Fibroblast of pulmonary artery (primary cell): ENCODE measurements around the gene AMN.

Experiments
- DNase-seq: peaks from one replicate; pipeline ENCODE4 v3.0.0-alpha.2; 2010; ENCODE audit warnings: low read depth
- H3K4me3 ChIP-seq: replicated peaks from 2 replicates; pipeline ENCODE4 v1.5.1; 2011; ENCODE audit warnings: low read depth, mild to moderate bottlenecking, control low read depth, low read length, moderate library complexity
- TF ChIP-seq, protein P1 (sequence below): IDR thresholded peaks from 2 replicates; pipeline ENCODE4 v1.5.1; 2011; ENCODE audit warnings: mild to moderate bottlenecking, control low read depth, low read length, inconsistent platforms; ENCODE audit errors: missing control alignments

AMN gene

DNA sequence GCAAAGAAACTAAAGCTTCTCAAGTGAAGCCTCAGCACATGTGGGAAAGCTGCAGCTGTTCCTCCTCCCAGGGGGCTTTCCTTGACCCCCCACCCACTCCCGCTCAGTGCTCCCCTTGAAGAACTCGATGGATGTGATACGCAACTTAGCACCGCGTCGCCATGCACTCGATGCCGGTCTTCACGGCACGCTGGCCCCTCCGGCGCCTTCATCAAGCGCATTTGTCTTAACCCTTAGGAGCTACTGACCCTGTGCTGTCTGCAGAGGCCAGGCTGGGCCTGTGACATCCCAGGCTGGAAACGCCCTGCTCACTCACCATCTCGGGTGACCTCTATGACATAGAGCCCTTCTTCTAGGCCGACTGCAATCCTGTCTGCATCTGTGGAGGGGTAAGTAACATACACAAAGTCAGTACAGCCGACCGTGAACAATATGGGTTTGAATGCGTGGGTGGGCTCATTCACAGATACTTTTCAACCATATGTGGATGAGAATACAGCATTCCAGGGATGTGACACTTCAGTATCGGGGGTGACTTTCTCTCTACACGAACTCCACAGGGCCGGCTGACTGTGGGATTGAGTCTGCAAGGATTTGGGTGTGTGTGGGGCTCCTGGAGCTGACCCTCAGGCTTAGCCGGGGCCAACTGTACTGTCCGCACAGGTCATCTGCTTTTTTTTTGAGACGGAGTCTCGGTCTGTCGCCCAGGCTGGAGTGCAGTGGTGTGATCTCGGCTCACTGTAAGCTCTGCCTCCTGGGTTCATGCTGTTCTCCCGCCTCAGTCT is 23.1 kb downstream of the AMN start:
- DNase-seq: no peak
- H3K4me3 ChIP-seq: no peak overlapping the region
- TF ChIP-seq, protein P1, sequence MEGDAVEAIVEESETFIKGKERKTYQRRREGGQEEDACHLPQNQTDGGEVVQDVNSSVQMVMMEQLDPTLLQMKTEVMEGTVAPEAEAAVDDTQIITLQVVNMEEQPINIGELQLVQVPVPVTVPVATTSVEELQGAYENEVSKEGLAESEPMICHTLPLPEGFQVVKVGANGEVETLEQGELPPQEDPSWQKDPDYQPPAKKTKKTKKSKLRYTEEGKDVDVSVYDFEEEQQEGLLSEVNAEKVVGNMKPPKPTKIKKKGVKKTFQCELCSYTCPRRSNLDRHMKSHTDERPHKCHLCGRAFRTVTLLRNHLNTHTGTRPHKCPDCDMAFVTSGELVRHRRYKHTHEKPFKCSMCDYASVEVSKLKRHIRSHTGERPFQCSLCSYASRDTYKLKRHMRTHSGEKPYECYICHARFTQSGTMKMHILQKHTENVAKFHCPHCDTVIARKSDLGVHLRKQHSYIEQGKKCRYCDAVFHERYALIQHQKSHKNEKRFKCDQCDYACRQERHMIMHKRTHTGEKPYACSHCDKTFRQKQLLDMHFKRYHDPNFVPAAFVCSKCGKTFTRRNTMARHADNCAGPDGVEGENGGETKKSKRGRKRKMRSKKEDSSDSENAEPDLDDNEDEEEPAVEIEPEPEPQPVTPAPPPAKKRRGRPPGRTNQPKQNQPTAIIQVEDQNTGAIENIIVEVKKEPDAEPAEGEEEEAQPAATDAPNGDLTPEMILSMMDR: no peak

DNA sequence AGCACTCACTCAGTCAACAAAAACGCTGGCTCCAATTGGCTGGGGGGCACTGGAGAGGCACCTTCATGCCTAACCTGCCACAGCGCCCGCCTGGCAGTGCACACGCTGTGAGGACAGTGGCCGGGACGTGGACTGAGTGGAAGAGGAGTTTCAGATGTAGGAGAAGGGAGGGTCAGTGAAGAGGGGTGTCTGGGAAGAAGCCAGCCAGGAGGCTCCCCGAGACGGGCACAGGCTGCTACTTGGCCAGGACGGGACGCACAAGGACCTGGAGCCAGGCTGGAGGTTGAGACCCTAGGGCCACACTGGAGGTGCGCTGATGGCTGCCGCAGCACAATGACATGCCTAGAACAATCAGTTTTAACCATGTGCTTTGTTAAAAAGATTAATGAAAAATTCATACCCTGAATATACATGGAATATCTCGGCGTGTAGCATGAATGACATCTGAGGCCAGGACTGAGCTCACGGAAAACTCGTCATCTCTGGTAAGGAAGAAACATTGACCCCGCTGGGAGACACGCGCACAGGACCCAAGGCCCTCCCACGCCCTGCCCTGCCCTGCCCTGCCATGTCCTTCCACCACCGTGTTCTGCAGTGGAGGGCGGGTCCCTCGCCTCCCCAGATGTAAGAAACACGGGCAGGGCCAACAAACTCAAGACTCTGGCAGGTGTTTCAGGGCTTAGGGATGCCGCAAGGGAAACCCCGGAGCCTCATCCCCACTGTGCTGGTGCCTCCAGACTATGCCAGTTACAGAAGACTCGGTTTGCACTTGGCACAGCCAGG is 25.0 kb downstream of the AMN start:
- no peak overlapping the region for H3K4me3 ChIP-seq
- TF ChIP-seq, protein P1: no peak
- no peak for DNase-seq

DNA sequence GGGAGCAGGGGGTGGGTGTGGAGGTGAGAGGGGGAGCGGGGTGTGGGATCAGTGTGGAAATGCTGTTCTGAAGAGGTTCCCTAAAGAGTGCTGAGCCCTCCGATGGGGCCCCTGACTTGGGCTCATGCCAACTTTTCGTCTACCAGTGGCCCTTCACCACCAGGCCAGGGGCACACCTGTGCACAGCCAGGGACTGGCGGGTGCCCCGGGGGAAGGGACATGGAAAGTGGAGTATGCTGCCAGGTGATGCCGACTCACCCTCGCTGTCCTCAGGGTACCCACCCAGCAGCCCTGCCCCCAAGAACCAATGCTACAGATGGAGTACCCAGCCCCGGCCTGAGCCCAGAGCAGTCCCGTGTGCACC is 26.2 kb downstream of the AMN start:
- no peak overlapping the region for H3K4me3 ChIP-seq
- TF ChIP-seq, protein P1: no peak
- DNase-seq: no peak

DNA sequence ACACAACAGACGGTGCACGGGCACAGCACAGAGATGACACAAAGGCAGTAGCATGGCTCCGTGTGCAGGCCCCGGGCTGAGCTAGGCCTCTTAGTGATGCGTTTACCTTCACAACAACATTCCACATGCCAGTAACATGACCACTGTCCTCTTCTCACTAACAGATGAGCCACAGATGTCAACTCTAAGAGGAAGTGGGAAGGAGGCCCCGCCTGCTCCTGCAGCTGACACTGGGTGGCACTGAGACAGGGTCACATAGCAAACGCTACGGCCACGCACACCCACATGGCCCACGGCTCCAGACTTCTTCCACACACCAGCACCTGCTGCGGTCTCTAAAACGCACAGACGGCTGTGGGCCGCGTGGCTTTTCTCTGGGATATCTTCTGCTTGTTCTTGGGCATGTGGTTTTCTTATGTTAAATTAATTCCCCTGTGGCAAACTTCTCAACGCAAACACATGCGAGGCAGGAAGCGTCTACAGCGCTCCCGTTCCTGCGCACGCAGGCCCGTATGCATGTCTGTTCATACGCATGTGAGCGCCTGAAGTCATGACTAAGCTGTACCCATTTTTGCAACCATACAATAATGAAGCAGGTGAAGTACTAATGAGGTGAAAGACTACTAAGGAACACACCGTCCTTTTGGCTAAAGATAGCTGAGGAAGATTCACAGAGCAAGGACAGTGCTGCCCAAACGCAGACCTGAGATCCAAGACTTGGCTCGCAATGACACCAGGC is 26.8 kb downstream of the AMN start:
- no peak overlapping the region for H3K4me3 ChIP-seq
- DNase-seq: no peak
- TF ChIP-seq, protein P1: no peak

DNA sequence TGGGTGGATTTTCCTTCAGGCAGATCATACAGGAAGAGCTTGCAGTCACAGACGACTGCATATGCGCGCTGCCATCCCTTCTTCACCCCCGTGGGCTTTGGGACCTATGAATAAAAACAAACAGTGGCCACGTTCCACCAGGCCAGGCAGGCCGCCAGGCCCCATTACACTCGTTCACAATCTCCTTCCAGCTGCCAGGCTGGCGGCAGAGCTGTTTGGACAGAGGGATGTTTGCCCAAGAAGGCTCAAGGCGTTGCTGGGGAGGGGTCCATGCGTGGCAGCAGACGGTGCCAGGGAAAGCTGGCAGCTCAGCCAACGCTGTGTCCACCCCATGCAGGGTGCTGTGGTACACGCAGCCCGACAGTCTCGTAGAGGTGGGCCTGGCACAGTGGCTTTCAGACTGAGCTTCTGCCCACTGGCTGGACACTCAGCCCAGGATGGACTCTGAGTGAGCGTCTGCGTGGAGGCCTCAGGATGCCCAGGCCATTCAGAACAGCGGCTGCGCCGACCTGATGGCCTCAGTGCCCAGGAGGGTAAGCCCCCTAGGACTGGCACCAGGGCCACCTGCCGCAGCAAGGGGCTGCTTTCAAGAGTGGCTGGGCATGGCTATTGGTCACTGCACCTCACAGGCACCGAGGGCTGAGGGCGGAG is 27.5 kb downstream of the AMN start:
- no peak overlapping the region for H3K4me3 ChIP-seq
- DNase-seq: no peak
- TF ChIP-seq, protein P1: no peak

DNA sequence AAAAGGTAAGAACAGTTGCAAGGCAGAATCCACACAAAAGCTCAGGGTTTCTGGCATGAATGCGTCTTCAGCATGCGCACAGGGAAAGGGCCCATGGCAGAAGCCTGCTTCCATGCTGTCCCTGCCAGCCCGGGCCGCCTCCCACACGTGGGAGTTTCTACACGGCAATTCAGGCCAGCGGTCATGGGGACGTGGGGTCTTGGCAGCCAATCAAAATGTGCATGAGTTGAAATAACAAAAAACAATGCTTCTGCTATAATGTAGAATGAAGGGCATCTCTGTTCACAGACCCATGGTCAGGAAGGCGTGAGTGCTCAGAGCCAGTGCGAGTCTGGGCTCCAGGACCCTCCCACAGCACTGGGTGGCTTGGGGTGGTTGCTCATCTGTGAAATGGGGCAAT is 28.6 kb downstream of the AMN start:
- TF ChIP-seq, protein P1: no peak
- peak; percentile 70 for DNase-seq
- no peak overlapping the region for H3K4me3 ChIP-seq
